Body of pancreas (tissue), 4 donors: ENCODE measurements around the gene ZNF70.

Source experiments
- CTCF ChIP-seq, 7 experiments: fragments of 450-650 bp in 4 of 7; fragments of 200-600 bp in 3 of 7; sonication (generic) in 3 of 7; IDR thresholded peaks; one replicate each; pipeline ENCODE4 v1.5.1; 2016 to 2019; ENCODE audit warnings: antibody characterized with exemption in 7 of 7
- POLR2A ChIP-seq, 3 donors: fragments of 450-650 bp; IDR thresholded peaks; one replicate each; pipeline ENCODE4 v1.6.1; 2016; ENCODE audit warnings: antibody characterized with exemption in 3 of 3, mild to moderate bottlenecking in 2 of 3

- TF ChIP-seq CTCF (IDR thresholded peaks at IDR 0.05) (no peak), POLR2A (IDR thresholded peaks at IDR 0.05) (no peak)
Measured at GRCh38 chr22:23763954-23764353, 13.0 kb upstream of the ZNF70 start.
